Renal cortical epithelial cell (primary cell): Measurements from ENCODE around the gene NEK4. TPM values are rescaled to one million over a fixed set of nuclear protein-coding genes. Genes with fewer than 3 reads are reported as not detected.

Source experiments
- DNase-seq: peaks from one replicate; pipeline ENCODE4 v3.0.0-alpha.2; 2011; ENCODE audit warnings: low read depth
- total RNA-seq: library from RNA; depleted of rRNA; stranded (reverse); fragments of >200 nt; gene quantifications from 2 replicates; pipeline ENCODE4 v1.2.3, GENCODE V29; 2014

Gene NEK4
- total RNA-seq: 21.9 and 30.8 TPM in 2 replicates

- peak; percentile 74 for DNase-seq
Observed at GRCh38 chr3:52770496-52771333, at the start of gene NEK4. NEK4 (minus strand) TSS chr3:52770940; CDS start chr3:52770746, 194 bp downstream.

- no peak for DNase-seq
Observed at GRCh38 chr3:52819936-52820335, 49.2 kb upstream of the NEK4 start.

GRCh38 chr3:52817860-52818259 lies 47.1 kb upstream of the NEK4 start:
- no peak for DNase-seq

GRCh38 chr3:52817221-52817620 lies 46.5 kb upstream of the NEK4 start:
- no peak for DNase-seq

GRCh38 chr3:52816654-52817053 lies 45.9 kb upstream of the NEK4 start:
- no peak for DNase-seq

GRCh38 chr3:52816199-52816598 lies 45.5 kb upstream of the NEK4 start:
- DNase-seq: no peak

GRCh38 chr3:52813810-52814209 lies 43.1 kb upstream of the NEK4 start:
- no peak for DNase-seq

GRCh38 chr3:52811452-52812011 lies 40.8 kb upstream of the NEK4 start:
- no peak for DNase-seq

GRCh38 chr3:52810923-52811322 lies 40.2 kb upstream of the NEK4 start:
- no peak for DNase-seq

GRCh38 chr3:52809662-52810377 lies 39.1 kb upstream of the NEK4 start:
- DNase-seq: no peak

GRCh38 chr3:52809149-52809548 lies 38.4 kb upstream of the NEK4 start:
- DNase-seq: no peak

- no peak for DNase-seq
Observed at GRCh38 chr3:52805270-52806039, 34.7 kb upstream of the NEK4 start.

GRCh38 chr3:52801839-52802238 lies 31.1 kb upstream of the NEK4 start:
- no peak for DNase-seq

GRCh38 chr3:52800079-52800478 lies 29.3 kb upstream of the NEK4 start:
- DNase-seq: no peak

- peak; percentile 3 for DNase-seq
Observed at GRCh38 chr3:52798978-52799476, 28.3 kb upstream of the NEK4 start.

GRCh38 chr3:52798376-52798977 lies 27.7 kb upstream of the NEK4 start:
- DNase-seq: peak; percentile 9

GRCh38 chr3:52796411-52796810 lies 25.7 kb upstream of the NEK4 start:
- no peak for DNase-seq

GRCh38 chr3:52795298-52795900 lies 24.7 kb upstream of the NEK4 start:
- DNase-seq: no peak

- no peak for DNase-seq
Observed at GRCh38 chr3:52794612-52795099, 23.9 kb upstream of the NEK4 start, which contains the start of gene ITIH3. ITIH3 (plus strand) TSS chr3:52794796; CDS start chr3:52794804, 8 bp downstream.
